Hematopoietic multipotent progenitor cell treated with erythropoietin and hydrocortisone succinate and interleukin-3 and kit ligand, for 17 days (in vitro differentiated cells): ENCODE measurements around the gene NUDT14.

Source experiments
- DNase-seq: peaks from one replicate; pipeline ENCODE4 v3.0.0-alpha.2; 2015; ENCODE audit warnings: low spot score

Gene NUDT14

DNA sequence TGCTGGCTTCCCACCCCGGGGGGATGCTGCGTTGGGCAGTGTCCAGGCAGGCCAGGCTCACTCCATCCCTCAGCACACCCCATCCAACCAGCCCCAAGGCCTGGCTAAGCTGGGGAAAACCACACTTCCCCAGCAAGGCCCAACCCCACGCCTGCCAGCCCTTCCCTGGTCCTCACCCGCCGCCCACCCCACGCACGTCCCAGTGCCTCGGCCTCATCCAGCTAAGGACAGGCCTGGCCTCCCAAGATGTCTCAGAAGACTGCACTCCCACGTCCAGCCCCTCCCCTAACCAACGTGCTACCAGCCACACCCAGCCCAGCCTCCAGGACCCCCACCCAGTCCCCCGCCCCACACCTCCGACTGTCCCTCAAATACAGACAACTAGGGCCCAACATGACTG, 22.3 kb downstream of the NUDT14 start:
- DNase-seq: no peak

DNA sequence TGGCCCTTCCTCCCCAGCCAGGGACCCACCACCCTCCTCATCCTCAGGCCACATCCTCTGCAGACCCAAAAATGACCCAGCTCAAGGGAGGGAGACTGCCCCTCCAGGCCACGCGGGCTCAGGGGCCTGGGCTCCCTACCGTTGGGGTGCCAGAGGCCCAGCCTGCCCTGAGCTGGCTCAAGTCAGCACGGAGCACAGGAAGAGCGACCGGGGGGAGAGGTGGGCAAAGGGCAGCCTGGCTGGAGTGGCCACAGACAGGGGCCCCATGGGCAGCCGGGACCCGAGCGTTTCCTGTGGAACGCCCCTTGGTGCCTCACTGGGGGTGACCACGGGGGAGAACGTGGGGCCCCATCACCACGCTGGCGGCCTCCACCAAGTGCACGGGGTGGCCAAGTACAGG, 23.2 kb downstream of the NUDT14 start:
- DNase-seq: no peak

DNA sequence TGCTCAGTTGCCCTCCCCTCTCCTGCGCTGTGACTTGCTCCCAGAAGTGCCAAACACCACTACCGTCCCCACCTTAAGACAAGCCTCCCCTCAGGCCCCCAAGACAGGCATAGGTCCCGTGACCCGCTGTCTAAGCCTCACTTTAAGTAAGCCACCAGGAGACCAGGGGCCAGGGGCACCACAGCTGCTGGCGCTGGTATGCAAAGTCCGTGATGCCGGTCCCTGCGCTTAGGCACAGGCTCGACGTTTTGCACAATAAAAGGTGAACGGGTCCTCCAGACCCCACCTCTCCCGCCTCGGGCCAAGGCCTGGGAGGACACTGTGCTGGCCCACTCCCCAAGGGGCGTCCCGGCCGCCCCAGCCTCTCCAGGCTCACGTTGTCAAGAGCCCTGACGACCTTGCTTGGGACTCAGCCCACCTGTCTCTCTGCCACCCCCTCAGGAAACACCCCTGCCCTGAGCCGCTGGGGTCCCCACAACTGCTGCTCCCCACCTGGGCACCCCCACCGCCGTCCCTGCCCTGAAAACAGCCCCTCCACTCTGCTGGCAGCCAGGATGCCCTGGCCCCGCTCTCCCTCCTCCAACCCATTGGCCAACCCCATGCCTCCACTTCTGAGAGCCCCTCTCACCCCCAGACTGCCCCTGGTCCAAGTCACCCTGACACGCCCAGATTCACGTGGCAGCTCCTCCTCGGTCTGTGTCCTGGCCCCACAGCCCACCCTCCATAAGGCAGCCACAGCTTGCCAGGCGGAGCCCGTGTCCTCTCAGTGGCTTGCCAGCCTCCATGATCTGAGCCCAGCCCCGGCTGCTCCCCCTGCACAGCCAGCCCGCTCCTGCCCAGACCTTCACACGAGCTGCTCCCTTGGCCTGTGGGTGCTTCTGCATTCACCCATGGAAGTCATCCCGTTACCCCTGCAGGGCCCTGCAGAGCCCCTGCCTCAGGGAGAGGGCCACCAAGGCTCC, 24.4 kb downstream of the NUDT14 start:
- DNase-seq: no peak

DNA sequence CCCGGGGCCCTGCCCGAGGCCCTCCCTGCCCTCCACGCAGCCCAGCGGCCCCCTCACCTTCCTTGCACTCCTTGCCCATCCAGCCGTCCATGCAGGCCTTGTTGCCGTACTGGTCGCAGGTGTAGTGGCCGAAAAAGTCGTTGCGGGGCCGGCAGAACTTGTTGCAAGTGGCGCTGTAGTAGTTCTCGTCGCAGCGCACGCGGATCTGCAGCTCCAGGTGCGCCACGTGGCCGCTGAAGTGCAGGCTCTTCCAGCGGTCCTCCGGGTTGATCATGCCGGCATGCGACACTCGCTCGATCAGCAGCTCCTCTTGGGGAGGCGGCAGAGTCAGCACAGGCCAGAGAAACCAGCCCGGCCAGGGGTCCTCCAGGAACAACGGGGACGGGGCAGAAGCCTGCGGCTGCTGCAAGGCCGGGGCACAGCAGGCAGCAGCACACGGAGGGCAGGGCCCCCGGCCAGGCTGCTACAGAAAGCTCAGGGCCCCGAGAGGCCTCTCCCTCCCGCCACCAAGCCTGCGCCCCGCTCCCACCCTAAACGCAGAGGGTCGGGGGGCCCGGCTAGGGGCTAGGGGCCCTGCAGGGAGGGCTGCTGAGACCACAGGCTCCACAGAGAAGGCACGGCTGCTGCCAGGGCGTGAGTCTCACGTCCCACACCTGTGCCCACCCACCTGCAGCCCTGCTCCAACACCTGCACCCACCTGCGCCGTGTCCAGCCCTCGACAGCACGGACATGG, 25.3 kb downstream of the NUDT14 start:
- no peak for DNase-seq

DNA sequence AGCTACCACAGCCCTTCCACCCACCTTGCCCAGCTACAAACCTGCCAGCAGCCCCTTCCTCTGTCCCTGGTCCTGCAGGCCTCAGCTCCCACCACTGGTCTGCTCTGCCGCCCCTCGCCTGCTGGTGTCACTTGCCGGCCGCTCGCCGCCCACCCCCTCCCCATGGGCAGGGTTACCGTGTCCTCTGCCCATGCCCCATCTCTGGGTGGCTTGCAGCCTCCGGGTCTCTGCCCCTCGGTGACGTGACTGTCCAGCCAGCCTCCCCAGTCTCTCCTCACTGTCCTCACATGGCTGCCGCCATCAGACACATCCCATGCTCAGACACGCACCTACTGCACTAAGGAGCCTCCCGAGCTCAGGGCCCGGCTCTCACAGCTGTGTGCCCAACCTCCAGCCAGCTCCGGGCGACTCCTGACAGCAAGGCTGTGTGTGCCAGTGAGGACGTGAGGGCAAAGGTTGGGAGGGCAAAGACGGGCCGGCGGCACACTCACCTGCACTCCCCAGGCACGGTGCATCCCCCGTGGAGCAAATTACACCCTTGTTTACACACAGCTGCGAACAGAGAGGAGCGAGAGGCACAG, 26.0 kb downstream of the NUDT14 start:
- no peak for DNase-seq

DNA sequence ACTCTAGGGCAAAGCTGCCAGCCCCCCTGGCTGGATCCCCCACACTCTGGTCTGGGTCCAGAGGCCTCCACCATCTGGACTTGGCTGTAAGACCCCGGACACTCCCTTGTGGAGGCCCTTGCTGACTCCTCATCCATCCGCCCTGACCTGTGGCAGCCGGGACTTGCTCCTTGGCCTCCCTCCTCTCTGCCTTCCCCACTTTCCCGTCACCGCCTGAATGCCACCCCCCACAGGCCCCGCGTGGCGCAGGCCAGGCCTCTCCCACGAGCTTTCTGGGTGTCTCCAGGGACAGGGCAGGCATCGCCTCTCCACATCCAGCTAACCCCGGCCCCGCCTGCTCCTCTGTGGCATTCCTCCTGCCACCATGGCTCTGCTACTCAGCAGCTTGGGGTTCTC, 26.6 kb downstream of the NUDT14 start:
- no peak for DNase-seq

DNA sequence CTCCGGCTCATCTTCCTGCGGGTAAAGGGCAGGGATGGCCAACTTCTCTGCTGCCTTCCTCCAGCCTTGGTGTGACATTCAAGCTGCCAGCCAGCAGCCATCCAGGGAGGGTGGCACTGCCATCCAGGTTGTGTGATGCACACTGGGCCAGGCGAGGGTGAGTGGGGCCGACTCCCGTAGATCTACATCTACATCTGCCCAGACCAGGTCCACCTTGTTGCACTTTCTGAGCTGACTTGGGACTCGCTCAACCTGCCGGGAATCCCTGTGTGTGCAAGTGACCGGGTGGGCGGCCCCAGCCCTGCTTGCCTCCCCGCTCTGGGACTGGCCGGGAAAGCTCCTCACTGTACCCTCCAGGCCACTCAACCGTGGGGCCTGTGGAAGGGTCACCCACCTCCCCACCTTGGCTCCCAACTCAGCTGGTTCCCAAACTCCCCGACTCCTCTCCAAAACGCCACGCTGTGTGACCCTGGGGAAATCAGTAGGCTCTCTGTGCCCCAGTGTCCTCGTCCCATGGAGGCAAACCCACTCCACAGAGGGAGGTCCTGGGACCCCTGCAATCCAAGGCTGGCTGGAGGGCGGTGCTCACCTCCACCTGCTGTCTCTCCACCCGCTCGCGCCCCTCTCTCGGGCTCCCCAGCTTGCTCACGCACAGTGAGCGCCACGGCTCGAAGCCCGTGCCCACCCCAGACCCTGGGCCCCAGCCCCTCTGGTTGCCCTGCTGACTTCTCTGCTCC, 27.2 kb downstream of the NUDT14 start:
- DNase-seq: no peak

DNA sequence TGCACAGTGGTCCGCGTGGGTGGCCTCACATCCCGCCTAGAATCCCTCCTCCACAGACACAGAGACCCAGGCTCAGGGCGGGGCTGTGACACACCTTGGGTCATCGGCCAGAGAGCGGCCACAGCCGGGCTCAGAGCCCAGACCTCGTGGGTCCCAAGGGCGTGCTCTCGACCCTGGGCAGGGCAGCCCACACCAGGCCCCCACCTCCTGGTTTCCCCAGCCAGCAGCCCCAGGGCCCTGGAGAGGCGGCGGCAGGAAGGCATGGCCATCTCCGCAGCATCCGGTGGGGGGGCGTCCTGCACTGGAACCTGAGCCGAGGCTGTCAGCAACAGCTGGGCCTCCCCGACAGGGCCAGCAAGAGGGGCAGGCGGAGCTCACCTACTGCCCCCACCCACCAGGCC, 27.8 kb downstream of the NUDT14 start:
- no peak for DNase-seq

DNA sequence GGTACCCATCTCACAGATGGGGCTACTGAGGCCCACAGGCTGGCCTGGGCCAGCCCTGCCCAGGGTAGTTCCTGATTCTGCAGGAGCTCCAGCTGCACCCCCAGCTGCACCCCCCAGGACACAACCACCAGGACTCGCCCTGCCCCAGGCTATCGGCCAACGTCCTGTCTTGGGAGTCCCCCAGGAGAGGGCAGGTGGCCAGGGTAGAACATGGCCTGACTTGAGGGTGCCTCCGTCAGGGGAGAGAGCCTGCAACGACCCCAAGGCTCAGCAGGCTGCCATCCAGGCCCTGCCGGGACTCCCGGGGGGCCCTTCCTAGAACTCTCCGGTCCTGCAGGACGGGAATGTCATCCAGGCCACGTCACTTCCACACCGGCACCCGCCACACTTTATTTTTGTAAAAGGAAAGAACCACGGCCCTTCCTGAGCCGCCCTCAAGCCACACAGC, 28.3 kb downstream of the NUDT14 start:
- no peak for DNase-seq

DNA sequence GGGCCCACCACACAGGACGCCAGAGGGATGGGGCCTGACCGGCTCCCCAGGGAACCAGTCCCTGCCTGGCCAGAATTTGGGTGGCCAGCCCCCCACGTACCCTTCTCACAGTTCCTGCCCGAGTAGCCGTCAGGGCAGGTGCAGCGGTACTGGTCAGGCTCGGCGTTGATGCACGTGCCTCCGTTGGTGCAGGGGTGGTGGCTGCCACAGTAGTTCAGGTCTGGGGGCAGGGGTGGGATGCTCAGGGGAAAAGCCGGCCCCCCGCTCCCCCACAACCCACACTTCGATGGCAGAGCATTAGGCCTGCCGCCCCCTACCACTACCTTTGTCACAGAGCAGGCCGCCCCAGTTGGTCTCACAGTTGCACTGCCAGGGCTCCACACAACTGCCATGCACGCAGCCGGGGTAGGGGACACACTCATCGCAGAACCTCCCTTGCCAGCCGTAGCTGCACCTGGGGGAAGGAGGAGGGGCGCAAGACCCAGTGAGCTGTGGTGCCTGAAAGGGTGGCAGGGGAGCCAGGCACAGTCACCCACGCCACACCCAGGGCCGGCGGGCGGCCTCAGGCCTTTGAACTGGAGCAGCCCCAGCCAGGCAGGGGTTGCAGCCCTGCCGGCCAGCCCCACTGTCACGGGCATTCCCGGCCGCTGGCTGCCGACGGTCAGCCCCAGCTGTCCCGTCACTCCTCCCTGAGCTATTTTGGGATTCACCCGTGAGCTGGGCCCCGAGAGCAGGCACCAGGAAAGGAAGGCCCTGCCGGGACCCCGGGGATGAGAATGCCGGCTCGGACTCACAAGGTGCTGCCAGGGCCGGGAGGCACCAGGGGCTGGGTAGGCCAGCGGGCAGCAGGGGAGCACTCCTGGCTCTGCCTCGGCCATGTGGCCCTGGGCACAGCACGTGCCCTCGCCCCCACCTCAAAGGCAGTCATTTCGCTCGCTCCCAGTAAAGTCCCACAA, 29.0 kb downstream of the NUDT14 start:
- no peak for DNase-seq

DNA sequence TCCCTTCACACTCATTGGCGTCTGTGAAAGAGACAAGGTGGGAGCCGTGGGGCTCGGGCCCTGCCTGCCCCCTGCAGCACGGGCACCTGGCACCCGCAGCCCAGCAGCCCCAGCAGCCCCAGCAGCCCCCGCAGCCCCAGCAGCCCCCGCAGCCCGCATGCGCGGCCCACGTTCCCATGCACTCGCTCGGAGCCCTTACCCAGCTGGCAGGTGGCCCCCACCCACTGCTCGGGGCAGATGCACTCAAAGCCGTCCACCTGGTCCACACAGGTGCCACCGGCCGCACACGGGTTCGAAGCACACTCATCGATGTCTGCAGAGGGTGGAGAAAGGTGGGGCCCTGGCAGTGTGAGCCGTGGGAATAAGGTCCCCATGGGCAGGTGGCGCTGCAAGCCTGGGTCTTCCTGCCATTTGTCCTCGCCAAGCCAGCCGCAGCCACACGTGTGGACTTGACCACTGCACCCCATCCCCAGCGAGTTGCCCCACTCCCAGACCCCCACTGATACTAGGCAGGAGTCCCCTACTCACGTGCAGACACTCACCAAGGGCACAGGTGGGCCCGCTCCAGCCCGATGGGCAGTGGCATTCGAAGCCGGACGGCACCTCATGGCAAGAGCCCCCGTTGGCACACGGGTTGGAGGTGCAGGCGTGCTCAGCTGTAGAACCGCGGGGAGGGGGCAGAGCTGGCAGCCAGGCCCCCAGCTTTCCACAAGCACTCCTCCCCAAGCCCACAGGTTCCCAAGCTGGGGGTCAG, 29.9 kb downstream of the NUDT14 start:
- DNase-seq: no peak

DNA sequence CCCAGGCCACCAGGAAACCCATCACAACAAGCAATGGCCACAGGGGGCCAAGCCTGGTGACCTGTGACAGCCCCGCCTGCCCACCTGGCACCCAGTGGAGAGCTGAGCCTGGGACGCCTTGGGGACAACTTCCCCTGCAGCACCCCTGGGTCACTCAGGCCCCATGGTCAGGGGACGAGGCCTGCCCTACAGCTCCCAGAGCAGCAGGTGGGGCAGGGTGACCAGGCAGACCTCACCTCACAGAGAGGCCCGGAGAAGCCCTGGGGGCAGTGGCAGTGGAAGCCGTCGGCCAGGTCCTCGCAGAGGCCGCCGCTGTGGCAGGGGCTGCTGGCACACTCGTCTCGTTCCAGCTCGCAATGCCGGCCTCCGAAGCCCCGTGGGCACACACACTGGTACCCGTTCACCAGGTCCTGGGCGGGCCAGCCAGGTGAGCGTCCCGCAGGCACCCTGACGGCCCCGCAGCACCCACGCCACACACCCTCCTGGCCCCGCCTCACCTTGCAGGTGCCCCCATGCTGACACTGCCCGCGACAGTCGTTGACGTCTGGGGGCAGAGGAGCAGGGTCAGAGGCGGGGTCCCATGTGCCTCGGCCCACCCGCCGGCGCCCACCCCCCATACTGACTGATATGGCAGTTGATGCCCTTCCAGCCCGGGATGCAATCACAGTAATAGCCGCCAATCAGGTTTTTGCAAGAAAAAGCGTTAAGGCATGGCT, 30.6 kb downstream of the NUDT14 start:
- no peak for DNase-seq

DNA sequence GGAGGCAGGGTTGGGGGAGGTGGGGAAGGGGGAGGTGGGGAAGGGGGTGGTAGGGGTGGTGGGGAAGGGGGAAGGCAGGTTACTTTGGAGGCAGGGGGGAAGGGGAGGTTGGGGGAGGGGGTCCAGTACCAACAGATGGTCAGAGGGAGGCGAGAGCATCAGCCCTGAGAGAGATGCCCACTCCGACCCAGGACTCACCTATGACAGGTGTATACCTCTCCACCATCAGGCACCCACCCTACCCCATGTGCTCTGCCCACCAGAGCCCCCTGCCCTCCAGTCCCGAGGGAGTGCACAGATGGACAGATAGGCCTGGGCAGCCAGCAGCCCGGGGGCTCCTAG, 31.1 kb downstream of the NUDT14 start:
- DNase-seq: no peak

DNA sequence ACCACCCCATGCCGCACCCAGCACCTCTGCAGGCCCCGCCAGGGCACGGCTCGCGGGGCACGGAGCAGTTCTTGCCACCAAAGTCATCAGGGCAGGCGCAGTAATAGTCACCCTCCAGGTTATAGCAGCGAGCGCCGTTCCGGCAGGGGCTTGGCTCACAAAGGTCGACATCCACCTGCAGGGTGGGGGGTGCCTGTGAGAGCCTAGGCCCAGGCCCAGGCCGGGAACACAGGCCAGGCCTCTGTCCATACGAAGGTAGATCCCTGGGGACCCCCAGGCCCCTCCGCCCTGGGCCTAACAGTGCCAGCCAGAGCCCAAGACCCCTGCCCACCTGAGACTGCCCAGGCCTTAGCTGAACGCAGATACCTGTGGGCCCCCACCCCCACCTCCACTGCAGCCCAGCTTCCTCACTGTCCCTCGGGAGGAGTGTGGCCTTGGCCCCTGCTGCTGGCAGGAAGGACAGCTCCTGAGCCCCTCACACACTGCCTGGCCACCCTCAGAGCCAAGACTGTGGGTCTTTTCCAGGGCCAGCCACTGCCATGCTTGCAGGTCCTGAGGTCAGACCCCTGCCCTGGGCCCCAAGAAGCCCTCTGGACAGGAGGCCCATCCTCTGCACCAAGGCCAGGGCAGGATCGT, 31.8 kb downstream of the NUDT14 start:
- no peak for DNase-seq

DNA sequence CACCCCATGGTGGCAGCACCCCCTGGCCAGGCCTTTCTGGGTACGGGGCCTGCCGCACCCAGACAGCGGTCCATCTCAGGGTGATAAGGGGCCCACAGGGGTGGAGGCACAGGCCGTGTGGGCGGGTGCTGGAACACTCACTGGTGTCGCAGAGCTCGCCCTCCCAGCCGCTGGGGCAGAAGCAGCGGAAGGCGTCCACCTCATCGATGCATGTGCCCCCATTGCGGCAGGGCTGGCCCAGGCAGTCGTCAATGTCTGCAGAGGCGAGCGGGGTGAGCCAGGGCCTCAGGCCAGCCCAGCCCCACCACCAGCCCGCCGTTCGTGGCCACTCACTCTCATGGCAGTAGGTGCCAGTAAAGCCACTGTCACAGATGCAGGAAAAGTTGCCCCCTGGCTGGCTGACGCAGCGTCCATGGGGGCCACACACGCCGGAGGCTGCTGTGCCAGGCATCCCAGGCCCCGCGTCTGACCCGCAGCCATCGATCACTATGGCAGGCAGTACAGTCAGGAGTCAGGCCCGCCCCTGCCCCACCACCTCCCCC, 32.4 kb downstream of the NUDT14 start:
- no peak for DNase-seq

DNA sequence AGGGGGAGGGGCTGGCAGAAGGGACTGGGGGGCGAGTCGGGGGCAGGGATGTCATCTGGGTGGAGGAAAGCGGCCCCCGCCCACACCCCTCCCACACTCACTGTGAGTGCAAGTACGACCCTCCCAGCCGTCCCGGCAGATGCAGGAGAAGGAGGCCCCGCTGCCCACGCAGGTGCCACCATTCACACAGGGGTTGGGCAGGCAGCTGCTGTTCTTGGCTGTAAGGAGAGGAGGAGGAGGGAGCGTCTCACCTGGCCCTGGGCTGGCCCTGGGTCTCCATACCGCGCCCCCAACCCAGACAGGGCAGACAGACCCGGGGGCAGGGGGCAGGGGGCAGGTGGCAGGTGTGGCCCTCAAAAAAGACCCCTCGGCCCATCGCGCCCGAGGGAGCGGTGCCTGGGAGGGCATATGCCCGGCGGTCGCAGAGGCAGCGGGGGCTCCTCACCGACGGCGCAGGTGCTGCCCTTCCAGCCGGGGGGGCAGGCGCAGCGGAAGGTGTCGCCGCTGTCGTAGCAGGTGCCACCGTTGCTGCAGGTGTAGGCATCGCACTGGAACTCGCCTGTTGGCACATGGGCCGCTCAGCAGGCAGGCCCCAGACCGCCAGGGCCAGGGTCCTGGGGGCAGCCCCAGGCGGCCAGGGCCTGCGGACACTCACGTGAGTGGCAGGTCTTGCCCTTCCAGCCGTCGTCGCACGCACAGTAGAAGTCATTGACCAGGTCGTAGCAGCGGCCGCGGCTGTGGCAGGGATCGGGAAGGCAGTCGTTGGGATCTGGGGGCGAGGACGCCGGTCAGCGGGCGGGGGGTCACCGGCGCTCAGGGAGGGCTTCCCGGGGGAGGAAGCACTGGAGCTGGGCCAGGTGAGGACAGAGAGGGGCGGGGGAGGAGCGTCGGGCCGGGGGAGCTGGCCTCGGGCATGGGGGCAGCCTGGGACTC, 33.2 kb downstream of the NUDT14 start:
- DNase-seq: no peak

DNA sequence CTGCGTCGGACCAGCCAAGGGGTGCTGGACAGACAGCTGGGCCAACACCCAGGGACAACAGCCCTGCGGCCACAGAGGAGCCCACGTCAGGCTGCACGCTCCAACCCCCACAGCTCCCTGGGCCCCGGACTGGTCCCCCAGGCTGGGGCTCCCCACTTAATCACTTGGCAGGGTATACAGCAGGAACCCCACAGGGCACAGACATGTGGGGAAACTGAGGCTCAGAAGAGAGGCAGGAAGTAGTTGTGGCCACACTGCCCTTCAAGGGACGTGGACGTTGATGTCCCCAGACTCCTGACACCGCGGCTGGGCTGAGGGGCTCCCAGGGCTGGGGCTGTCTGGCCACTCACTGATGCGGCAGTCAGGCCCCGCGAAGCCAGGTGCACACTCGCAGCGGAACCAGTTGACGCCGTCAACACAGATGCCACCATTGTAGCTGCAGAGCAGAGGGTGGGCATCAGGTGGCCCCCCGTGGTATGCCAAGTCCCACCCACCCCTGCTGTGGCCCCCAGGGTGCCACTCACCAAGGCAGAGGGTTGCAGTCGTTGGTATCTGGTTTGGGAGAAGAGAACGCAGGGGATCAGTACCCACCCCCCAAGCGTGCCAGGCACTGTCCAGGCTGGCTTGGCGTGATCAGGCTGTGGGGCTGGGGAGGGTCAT, 34.0 kb downstream of the NUDT14 start:
- DNase-seq: no peak
